Measurements from ENCODE around the gene CCNK. TPM values are rescaled to one million over a fixed set of nuclear protein-coding genes. Genes with fewer than 3 reads are reported as not detected.

The CCNK gene
- total RNA-seq, 1 donor = 28.6 TPM

DNA sequence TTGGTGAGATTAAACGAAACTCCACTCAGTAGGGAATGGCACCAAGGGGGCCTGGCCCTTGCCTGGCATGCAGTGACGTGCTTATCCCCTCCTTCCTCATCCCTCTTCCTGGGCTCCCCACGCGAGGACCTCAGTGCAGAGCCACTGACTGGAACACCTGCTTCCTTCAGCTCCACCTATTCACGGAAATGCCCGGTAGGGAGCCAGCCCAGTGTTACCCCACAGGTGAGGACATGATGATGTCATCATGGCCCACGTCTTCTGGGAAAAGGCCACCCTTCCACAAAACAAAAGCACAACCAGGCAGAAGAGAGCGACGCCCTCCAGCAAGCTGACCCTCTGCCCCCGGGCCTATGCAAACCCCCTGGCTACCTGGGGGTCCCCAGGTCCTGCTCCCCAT, 80.7 kb downstream of the CCNK start:
- Histone ChIP-seq H2AFZ (ENCODE audit: low read length) (no peak overlapping the region), H3K36me3 (ENCODE audit: insufficient read depth, low read length) (no peaks in the 10 kb centered on the region), H3K79me2 (ENCODE audit: insufficient read depth, low read length) (peaks cover 6% of the 10 kb centered on the region), H3K27ac (ENCODE audit: low read depth, low read length) (no peak overlapping the region), H3K9me3 (ENCODE audit: low read depth, low read length) (no peaks in the 10 kb centered on the region), H3K4me3 (ENCODE audit: insufficient read depth, low read length) (no peak overlapping the region), H3K4me1 (ENCODE audit: insufficient read depth, low read length) (peaks cover 11% of the 10 kb centered on the region), H3K4me2 (ENCODE audit: insufficient read depth, low read length) (no peak overlapping the region), H4K20me1 (ENCODE audit: insufficient read depth, low read length) (peaks cover 61% of the 10 kb centered on the region), H3K27me3 (ENCODE audit: insufficient read depth, low read length) (no peaks in the 10 kb centered on the region)
- DNase-seq (ENCODE audit: insufficient read length, low spot score, missing footprints) = no peak
- TF ChIP-seq, protein P1, sequence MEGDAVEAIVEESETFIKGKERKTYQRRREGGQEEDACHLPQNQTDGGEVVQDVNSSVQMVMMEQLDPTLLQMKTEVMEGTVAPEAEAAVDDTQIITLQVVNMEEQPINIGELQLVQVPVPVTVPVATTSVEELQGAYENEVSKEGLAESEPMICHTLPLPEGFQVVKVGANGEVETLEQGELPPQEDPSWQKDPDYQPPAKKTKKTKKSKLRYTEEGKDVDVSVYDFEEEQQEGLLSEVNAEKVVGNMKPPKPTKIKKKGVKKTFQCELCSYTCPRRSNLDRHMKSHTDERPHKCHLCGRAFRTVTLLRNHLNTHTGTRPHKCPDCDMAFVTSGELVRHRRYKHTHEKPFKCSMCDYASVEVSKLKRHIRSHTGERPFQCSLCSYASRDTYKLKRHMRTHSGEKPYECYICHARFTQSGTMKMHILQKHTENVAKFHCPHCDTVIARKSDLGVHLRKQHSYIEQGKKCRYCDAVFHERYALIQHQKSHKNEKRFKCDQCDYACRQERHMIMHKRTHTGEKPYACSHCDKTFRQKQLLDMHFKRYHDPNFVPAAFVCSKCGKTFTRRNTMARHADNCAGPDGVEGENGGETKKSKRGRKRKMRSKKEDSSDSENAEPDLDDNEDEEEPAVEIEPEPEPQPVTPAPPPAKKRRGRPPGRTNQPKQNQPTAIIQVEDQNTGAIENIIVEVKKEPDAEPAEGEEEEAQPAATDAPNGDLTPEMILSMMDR (IDR thresholded peaks at IDR 0.05; ENCODE audit: extremely low read depth, low read depth, low read length) = no peak

Small RNAs within 50 kb of the gene (small RNA-seq; reads per million reads assigned to genes)
- gene RNU6-91P = not detected

Other genes with a start within 250 kb of the CCNK start
- gene BCL11B, start 209.2 kb upstream of the CCNK start, total RNA-seq = 0.36 and 0.88 TPM in 2 replicates
- 58.6 and 65.1 TPM in 2 replicates for gene SETD3, start 550 bp upstream of the CCNK start, total RNA-seq
- 3.2 and 3.6 TPM in 2 replicates for gene CCDC85C, start 122.8 kb downstream of the CCNK start, total RNA-seq
- gene HHIPL1, start 163.7 kb downstream of the CCNK start, total RNA-seq = 11.2 and 12.3 TPM in 2 replicates
- gene CYP46A1, start 202.9 kb downstream of the CCNK start, total RNA-seq = 0.36 and 0.59 TPM in 2 replicates

All from osteoblast (primary cell).